ENCODE measurements around the gene DLG1.

- TF ChIP-seq CTCF (IDR thresholded peaks at IDR 0.05; ENCODE audit: low read length), result no peak
- TF ChIP-seq EZH2 (optimal IDR thresholded peaks at IDR 0.05; ENCODE audit: low read depth, low read length), result no peak
- no peak for TF ChIP-seq EZH2phosphoT487 (IDR thresholded peaks at IDR 0.05; ENCODE audit: low read length)
Measured at GRCh38 chr3:197117114-197117513, 181.3 kb downstream of the DLG1 start.

Data from MM.1S (cell line).